HG02885 (cell line): Measurements from ENCODE around the gene TLE5.
A peak's percentile ranks its signal among the peaks of the same experiment; 100 is the strongest.
"Not testable (repeated sequence)": the region's sequence is repeated elsewhere in the genome, so short reads cannot be mapped to it uniquely, and the experiment has no call there.

Experiments used
- ATAC-seq: cut with Tn5 transposase; IDR thresholded peaks from one replicate; pipeline ENCODE4 v1.9.1; 2021; ENCODE audit warnings: mild to moderate bottlenecking; ENCODE audit not compliant: unreplicated experiment, poor library complexity

The TLE5 gene

DNA sequence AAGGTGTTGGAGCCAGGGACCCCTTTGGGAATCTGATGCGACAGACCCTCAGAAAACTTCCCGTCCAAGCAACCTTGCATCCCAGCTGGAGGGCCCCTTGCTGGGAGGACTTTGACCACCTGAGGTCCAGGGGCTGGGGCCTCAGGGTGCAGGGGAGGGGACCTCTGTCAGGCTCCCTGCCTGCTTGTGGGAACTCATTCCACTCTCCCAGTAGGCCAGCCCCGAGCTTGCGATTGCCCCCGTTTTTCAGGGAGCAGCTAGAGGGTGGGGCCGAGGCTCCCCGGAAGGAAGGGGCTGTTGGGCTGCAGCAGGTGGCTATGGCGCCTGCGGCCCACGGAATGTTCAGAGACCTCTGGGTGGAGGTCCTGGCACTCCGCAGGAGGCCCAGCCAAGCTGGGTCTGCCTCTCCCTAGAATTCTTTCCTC is 34.6 kb upstream of the TLE5 start:
- ATAC-seq = no peak

DNA sequence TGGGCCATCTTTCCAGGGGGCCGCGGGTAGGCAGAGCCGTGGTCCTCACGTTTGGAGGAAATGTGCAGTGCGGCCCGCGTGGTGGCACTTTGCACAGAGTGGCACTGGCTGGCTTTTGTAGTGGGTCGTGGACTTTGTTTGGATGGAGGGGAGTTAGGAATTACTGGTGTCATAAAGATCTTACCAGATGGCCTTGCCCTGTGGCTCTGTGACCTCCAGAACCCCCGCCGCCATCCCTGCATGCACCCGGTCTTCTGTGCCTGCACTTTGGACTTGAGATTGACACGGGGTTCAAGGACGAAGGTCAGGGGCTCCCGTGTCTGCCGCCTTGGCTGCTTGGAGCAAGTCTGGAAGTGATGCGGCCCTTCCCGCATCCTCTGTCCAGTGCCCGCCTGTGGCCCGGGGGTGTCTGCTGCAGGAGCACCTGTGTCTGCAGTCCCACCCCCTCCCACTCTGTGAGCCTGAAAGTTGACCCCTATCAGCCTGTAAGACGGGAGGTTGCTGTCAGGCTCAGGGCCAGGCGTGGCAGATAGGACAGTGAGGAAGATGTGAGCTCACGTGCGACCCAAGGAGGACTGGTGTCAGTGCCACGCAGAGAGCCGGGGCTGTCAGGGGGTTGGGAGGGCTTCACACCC is 34.1 kb upstream of the TLE5 start:
- ATAC-seq = no peak

DNA sequence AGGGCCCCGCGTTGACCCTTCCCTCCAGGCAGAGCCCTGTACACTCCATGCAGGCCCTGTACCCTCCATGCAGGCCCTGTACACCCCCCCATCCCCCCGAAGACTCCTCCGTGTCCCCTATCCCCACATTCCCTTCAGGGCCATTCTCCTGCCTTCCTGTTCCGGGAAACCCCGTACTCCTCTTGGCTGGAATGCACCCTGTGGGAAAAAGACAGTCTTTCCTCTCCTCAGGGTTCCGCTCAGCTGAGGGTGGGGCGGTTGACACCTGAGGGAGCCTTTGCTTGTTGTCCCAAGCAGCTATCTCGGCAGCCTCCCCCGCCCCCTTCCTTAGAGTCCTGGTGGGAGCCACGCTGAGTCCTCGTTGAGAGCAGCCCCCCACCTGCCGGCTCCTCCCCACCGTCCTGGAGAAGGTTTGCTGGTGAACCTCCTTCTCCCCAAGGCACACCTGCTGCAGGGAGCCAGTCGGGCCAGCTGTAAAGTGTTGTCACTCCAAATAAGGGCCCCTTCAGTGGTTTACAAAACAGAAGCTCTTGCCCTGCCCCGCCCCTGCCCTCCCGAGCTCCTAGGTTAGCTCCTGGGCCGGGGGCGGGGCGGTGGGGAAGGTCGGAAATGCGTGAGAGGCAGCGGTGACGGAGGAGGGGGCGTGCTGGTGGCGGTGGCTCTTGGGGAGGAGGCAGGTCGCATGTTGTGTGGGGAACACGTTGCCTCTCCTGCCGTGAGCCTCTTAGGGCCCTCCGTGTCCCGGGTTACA is 33.3 kb upstream of the TLE5 start:
- no peak for ATAC-seq

DNA sequence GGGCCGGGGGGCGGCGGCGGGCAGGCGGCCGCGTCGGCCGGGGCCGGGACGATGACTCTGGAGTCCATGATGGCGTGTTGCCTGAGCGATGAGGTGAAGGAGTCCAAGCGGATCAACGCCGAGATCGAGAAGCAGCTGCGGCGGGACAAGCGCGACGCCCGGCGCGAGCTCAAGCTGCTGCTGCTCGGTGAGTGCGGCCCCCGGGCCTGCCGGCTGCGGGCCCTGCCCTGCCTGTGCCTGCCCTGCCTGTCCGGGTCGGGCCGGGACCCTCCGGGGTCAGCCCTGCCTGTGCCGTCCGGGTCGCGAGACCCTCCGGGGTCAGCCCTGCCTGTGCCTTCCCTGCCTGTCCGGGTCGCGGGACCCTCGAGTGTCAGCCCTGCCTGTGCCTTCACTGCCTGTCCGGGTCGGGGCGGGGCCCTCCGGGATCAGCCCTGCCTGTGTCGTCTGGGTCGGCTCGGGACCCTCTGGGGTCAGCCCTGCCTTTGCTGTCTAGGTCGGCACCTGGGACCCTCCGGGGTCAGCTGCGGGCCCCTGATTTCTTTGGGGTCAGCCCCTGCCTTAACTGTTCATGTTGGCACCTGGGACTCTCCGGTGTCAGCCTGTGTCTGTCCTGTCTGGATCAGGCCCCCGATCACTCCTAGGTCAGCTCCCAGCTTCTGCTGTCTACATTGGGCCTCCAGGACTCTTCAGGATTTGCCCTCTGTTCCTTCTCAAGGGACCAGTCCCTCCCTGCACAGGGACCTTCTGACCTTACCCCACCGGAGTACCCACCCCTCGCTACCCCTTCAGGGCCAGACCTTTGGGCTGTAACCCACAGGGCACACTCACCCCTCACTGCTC is 32.5 kb upstream of the TLE5 start:
- peak; percentile 20 for ATAC-seq

DNA sequence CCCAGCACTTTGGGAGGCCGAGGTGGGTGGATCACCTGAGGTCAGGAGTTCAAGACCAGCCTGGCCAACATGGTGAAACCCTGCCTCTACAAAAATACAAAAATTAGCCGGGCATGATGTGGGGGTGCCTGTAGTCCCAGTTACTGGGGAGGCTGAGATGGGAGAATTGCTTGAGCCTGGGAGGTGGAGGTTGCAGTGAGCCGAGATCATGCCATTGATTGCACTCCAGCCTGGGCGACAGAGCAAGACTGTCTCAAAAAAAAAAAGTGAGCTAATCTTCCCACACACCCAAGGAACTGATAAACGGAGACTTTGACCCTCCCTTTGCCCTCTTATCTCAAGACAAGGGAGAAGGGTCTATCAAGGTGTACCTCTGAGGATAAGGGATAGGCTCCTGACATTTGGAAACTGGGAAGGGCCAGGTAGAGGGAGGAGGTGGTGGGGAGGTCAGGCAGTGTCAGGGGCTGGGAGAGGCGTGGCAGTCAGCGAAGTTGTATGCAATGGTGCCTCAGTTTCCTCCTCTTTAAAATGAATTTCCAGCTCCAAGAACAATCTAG is 27.1 kb upstream of the TLE5 start:
- ATAC-seq = not testable (repeated sequence)

DNA sequence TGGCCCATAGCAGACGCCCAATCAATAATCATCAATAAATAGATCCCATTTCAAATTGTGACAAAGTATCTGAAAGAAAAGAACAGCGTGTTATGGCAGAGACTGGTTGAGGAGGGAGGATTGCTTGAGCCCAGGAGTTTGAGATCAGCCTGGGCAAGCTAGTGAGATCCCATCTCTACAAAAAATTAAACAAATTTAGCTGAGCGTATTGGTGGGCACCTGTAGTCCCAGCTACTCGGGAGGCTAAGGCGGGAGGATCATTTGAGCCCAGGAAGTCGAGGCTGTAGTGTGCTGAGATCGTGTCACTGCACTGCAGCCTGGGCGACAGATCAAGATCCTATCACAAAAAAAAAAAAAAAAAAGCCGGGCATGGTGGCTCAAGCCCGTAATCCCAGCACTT is 25.5 kb upstream of the TLE5 start:
- ATAC-seq = no peak

DNA sequence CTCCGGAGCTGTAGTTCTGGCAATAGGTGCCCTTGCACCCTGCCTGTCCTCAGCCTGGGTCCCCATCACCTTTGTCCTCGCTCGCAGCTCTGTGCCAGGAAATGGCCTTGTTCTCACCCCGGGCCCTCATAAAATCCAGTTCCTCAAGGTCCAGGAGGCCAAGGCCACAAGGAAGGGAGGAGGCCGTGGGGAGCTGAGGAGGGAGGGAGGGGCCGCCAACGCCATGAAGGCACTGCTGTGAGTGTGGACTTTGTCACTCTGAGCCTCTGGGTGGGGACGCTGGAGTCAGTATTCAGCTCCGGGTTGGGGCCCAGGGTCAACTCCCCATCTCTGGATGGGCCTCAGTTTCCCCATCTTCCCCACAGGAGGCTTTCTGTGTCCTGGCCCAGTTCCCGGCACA is 22.6 kb upstream of the TLE5 start:
- ATAC-seq = no peak

DNA sequence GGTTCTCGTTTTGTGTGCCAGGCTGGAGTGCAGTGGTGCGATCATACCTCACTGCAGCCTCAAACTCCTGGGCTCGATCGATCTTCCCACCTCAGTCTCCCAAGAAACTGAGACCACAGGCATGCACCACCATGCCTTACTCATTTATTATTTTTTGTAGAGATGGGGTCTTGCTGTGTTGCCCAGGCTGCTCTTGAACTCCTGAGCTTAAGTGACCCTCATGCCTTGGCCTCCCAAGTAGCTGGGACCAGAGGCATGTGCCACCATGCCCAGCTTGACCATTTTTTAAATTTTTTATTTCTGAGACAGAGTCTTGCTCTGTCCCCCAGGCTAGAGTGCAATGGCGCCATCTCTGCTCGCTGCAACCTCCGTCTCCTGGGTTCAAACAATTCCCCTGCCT is 21.7 kb upstream of the TLE5 start:
- no peak for ATAC-seq

DNA sequence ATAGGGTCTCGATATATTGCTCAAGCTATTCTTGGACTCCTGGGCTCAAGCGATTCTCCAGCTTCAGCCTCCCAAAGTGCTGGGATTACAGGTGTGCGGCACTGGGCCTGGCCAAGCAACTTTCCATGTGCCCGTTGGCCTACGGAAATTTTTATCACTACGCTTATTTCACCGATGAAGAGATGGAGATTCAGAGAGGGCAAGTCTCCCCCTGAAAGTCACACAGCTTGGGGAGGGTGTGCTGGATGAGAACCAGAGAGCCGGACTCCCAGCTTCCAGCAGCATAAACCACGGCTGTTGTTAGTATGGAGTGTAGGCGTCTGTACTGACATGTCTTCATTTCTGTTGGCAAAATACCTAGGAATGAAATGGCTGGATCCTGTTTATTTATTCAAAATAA is 20.0 kb upstream of the TLE5 start:
- ATAC-seq = no peak

DNA sequence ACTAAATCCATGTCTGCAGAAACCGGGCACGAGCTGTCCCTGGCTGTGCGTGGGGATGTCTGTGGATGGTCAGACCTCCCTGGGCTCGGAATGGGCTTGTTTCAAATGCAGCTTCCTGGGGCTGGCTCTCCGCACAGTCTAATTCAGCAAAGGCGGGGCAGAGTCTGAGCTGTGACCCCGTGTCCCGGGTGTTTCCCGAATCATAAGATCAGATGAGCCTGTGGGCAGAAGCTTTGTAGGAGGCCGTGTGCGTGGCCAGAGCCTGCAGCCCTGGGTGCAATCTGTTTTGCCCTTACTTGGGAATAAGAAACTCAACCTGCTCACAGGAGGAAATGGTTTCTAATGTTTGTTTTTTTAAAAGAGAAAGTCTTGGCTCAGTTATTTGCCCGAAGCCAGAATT is 18.0 kb upstream of the TLE5 start:
- no peak for ATAC-seq

DNA sequence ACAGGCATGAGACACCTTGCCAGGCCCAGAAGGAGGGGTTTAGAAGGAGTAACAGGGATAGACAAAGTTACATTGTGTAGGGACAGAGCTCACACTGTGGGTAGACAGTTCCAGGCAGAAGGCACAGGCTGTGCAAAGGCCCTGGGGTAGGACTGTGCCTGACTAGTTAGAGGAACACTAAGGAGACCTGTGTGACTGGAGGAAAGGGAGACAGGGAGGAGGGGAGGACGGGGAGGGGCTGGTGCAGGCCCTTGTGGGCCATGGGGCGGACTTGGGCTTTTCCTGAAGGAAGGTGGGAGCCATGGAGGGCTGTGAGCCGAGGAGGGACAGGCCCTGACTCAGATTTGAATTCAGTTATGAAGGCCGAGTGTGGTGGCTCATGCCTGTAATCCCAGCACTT is 17.3 kb upstream of the TLE5 start:
- no peak for ATAC-seq

DNA sequence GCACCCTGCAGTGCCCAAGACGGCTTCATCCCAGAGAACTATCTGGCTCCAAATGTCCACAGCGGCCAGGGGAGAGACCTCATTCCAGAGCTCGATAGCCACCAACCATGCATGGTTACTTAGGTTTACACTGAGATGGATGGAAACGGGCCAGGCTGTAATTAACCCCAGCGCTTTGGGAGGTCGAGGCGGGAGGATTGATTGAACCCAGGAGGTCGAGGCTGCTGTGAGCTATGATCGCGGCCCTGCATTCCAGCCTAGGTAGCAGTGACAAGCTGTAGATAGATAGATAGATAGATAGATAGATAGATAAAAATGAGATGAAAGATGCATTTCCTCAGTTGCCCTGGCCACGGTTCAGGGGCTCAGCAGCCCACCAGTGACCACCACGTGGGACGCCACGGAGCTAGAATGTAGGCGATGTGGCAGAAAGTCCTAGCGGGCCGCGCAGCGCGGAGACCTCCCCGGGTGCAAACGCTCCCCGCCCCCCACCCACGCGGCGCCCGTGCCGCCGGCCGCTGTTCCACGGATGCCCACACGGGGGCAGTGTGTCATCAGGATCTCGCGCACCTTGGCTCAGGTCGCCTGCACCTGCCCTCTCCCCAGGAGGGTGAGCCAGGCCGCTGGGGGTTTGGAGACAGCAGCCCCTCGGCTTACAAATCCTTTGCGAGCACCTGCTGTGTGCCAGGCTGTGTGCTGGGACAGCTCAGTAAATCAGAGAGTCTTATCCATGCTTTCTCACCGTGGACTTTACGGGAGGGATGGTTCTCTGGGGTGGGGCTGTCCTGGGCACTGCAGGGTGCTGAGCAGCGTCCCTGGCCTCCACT is 13.5 kb upstream of the TLE5 start:
- no peak for ATAC-seq

DNA sequence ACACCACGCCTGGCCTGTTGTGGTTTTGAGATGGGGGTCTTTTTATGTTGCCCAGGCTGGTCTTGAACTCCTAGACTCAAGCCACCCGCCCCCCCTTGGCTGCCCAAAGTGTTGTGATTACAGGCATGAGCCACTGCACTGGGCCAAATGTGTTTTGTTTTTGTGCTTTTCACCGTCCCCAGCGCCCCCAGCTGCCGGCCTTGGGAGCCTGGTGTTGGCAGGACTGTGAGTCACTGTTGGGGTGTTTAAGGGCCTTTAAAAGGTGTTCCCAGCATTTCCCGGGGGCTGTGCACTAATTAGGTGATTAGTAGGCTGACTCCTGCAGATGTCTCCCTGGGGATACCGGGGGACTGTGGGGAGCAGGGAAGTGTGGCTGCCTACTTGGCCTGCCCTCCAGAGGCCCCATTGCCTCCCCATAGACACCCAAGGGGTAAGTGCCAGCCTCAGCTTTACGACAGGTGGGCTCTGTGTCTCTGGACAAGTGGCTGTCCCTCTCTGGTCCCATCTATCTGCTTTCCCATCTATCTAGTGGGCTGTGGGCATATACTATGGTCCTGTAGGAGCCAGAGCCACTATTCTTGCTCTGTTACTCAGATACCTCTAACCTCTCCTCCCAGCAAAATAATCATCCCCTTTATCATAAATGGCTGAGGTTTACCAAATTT is 11.8 kb upstream of the TLE5 start:
- no peak for ATAC-seq

DNA sequence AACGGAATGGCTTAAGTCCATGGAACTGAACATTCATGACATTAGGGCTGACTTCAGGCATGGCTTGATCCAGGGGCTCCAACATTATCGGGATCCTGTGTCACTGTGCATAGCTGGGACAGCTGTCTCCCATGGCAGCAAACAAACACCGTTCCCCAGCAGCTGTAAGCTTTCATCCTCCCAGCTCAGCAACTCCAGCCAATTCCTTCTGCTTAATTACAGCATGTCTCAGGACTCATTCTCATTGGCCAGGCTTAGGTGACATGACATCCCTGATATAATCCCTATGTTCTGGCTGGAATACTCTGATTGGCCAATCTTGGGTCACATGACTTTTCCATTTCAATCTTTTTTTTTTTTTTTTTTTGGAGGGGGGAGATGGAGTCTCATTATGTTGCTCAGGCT is 10.9 kb upstream of the TLE5 start:
- ATAC-seq = no peak

DNA sequence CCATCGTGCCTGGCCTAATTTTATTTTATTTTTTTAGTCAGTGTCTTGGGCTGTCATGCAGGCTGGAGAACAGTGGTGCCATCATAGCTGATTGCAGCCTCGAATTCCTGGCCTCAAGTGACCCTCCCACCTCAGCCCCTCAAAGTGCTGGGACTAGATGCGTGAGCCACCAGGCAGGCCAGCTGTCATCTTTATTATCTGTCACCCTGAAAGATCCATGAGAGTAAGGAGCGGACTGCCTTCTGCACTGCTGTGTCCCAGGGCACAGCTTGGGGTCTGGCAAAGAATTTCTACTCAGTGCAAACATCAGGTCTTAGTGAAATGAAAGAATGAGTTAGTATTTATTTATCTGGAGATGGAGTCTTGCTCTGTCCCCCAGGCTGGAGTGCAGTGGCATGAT is 9.5 kb upstream of the TLE5 start:
- no peak for ATAC-seq

DNA sequence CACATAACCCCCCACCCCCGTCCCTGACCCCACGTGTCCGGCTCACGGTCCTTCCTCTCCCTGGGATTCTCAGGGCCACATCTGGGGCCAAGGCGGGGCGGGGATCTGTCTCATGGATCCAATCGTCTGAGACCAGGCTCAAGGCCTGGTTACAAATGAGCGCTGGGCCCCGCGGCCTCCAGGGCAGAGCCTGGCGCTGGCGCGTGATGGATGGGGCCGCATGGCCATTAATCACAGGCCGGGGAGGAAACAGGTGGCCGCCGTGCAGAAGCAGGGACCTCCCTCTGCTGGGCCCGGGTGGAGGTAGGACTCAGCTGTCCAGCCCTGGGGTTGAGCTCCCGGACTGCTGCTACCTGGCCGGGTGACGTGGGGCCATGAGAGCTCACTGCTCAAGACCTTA is 5.8 kb upstream of the TLE5 start:
- no peak for ATAC-seq

DNA sequence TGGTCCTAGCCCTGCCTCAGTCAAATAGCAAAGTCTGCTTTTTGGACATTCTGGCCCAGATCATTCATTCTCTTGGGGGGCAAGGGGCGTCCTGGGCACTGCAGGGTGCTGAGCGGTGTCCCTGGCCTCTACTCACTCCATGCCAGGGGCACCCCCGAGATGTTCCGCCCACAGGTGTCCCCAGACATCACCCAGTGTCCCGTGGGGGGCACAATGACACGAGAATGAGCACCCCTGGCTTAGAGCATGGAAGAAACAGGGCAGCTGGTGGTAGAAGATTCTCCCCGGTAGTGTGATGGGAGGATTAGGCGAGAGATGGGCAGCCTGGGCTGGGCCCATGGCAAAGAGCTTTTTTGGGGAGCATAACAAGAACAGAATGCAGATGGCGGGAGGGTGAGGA is 5.3 kb upstream of the TLE5 start:
- ATAC-seq = no peak

DNA sequence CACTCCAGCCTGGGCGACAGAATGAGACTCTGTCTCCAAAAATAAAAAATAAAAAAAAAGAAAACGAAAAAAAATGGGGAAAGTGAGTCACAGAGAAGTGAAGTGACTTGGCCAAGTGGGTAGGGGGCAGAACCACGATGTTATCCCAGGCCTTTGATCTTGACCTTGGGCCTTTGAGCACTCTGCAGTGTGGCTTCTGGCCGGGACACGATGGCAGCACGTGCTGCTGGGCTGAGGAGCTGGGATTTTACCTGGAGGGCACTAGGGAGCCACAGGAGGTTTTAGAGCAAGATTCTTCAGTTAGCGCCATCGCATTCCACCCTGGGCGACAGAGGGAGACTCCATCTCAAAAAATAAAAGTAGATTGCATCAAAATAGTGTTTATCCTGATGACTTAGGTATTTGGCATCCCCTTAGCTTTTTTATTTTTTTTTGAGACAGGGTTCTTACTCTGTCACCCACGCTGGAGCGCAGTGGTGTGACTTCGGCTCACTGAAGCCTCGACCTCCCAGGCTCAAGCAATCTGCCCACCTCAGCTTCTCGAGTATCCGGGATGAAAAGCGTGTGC is 4.3 kb upstream of the TLE5 start:
- no peak for ATAC-seq

DNA sequence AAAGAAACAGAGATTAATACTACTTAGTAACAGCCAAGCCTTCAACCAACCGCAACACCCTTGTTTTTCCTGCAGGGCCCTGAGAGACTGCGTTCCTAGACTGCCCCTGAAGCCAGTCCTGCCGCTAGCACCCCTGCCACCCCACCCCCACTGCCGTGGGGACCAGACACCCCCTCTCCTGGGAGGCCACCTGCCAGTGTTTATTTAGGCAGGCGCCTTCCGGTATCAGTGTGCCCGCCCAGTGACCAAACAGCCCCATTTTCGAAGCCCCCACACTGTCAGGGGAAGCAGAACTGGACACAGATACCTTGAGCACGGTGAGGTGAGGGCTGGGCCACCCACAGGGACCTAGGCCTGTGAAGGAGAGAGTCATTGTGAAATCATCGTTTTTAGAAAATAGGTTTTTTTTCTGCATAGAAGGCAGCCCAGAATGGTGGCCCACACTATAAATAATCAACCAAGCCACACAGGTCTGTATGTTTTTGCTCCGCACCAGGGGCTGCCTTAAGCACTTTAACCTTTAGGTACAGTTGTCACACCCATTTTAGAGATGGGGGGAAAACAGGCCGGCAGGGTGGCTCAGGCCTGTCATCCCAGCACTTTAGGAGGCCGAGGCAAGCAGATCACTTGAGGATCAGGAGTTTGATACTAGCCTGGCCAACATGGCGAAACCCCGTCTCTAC is 3.5 kb upstream of the TLE5 start:
- ATAC-seq = peak; percentile 51
